Astrocyte (in vitro differentiated cells and primary cell): ENCODE results near the gene KPNA4. TPM values are rescaled to one million over a fixed set of nuclear protein-coding genes. Genes with fewer than 3 reads are reported as not detected.

ENCODE experiments used
- DNase-seq: peaks from one replicate; pipeline ENCODE4 v3.0.0-alpha.2; 2010; ENCODE audit warnings: low read depth
- FAIRE-seq: peaks from 2 replicates; lab custom pipeline; 2011; peaks lifted over from hg19 to GRCh38; lab: Jason Lieb, UNC
- H2AFZ ChIP-seq: 2 replicates; pipeline ENCODE4 v1.6.0; 2012; ENCODE audit warnings: low read depth, low read length, inconsistent platforms
- H3K27ac ChIP-seq: 2 replicates; pipeline ENCODE4 v1.5.1; 2011; ENCODE audit warnings: low read depth, low read length, inconsistent platforms
- H3K27me3 ChIP-seq: 2 replicates; pipeline ENCODE4 v1.6.0; 2011; ENCODE audit warnings: low read length, inconsistent platforms; ENCODE audit not compliant: insufficient read depth
- H3K36me3 ChIP-seq: 2 replicates; pipeline ENCODE4 v1.5.1; 2011; ENCODE audit warnings: low read length, inconsistent platforms; ENCODE audit not compliant: insufficient read depth
- H3K4me1 ChIP-seq: 2 replicates; pipeline ENCODE4 v1.5.1; 2011; ENCODE audit warnings: low read length, inconsistent platforms; ENCODE audit not compliant: insufficient read depth
- H3K4me2 ChIP-seq: 2 replicates; pipeline ENCODE4 v1.6.0; 2012; ENCODE audit warnings: low read length, inconsistent platforms
- H3K4me3 ChIP-seq: 2 replicates; pipeline ENCODE4 v1.5.1; 2011; ENCODE audit warnings: low read depth, mild to moderate bottlenecking, low read length, inconsistent platforms; ENCODE audit not compliant: insufficient read depth
- H3K79me2 ChIP-seq: 2 replicates; pipeline ENCODE4 v1.6.0; 2012; ENCODE audit warnings: mild to moderate bottlenecking, low read length, inconsistent platforms; ENCODE audit not compliant: insufficient read depth
- H3K9ac ChIP-seq: 2 replicates; pipeline ENCODE4 v1.6.0; 2012; ENCODE audit warnings: mild to moderate bottlenecking, low read length, inconsistent platforms
- H3K9me3 ChIP-seq: 2 replicates; pipeline ENCODE4 v1.5.1; 2012; ENCODE audit warnings: low read depth, mild to moderate bottlenecking, low read length, inconsistent platforms; ENCODE audit not compliant: insufficient read depth
- H4K20me1 ChIP-seq: 2 replicates; pipeline ENCODE4 v1.6.0; 2012; ENCODE audit warnings: low read length, inconsistent platforms; ENCODE audit not compliant: insufficient read depth
- H3K27ac Mint-ChIP-seq: one replicate; pipeline ENCODE4 v1.8.0; 2021; ENCODE audit warnings: mild to moderate bottlenecking, mixed read lengths; ENCODE audit not compliant: unreplicated experiment
- H3K27me3 Mint-ChIP-seq: one replicate; pipeline ENCODE4 v1.8.0; 2021; ENCODE audit warnings: low read depth, mixed read lengths; ENCODE audit not compliant: unreplicated experiment
- H3K36me3 Mint-ChIP-seq: one replicate; pipeline ENCODE4 v1.8.0; 2021; ENCODE audit warnings: low read depth, mixed read lengths; ENCODE audit not compliant: unreplicated experiment
- H3K4me1 Mint-ChIP-seq: one replicate; pipeline ENCODE4 v1.8.0; 2021; ENCODE audit warnings: low read depth, mixed read lengths; ENCODE audit not compliant: unreplicated experiment
- H3K4me3 Mint-ChIP-seq: one replicate; pipeline ENCODE4 v1.8.0; 2021; ENCODE audit warnings: mild to moderate bottlenecking, moderate library complexity, mixed read lengths; ENCODE audit not compliant: unreplicated experiment
- H3K9me3 Mint-ChIP-seq: one replicate; pipeline ENCODE4 v1.8.0; 2021; ENCODE audit warnings: mild to moderate bottlenecking, mixed read lengths; ENCODE audit not compliant: unreplicated experiment
- CTCF ChIP-seq: IDR thresholded peaks from 2 replicates; pipeline ENCODE4 v1.5.1; 2011; ENCODE audit warnings: low read depth, mild to moderate bottlenecking, inconsistent platforms, low read length, moderate library complexity; ENCODE audit not compliant: insufficient read depth
- EZH2 ChIP-seq: IDR thresholded peaks from 2 replicates; pipeline ENCODE4 v1.6.1; 2012; ENCODE audit warnings: mild to moderate bottlenecking, low read length, inconsistent platforms; ENCODE audit not compliant: insufficient read depth
- total RNA-seq: library from RNA; stranded (reverse); gene quantifications from 2 replicates; pipeline ENCODE4 v1.2.1, GENCODE V29; 2021

The KPNA4 gene
- total RNA-seq, 1 donor from 2014 or later: 105 TPM

- Histone ChIP-seq H4K20me1 (peaks cover 7% of the 10 kb centered on the region), H3K9me3 (no peaks in the 10 kb centered on the region), H2AFZ (peak overlapping the region; percentile 82), H3K79me2 (peaks cover 53% of the 10 kb centered on the region), H3K4me1 (peaks cover 14% of the 10 kb centered on the region), H3K4me2 (peak overlapping the region; percentile 91), H3K27ac (peak overlapping the region; percentile 90), H3K4me3 (peak overlapping the region; percentile 93), H3K36me3 (peaks cover 6% of the 10 kb centered on the region), H3K27me3 (no peaks in the 10 kb centered on the region), H3K9ac (peak overlapping the region; percentile 90)
- Mint-ChIP-seq H3K27me3 (no peaks in the 10 kb centered on the region), H3K9me3 (peaks cover 3% of the 10 kb centered on the region), H3K36me3 (peaks cover 8% of the 10 kb centered on the region), H3K4me1 (peaks cover 16% of the 10 kb centered on the region), H3K4me3 (peak overlapping the region; percentile 96), H3K27ac (peak overlapping the region; percentile 96)
- FAIRE-seq (no peak), DNase-seq (peak; percentile 27)
- no peak for TF ChIP-seq CTCF
- TF ChIP-seq EZH2: no peak
Measured at GRCh38 chr3:160448845-160449635, 116.3 kb downstream of the KPNA4 start.

- Histone ChIP-seq H3K27ac (peak overlapping the region; percentile 29), H3K4me3 (peak overlapping the region; percentile 93), H3K79me2 (peaks cover 68% of the 10 kb centered on the region), H3K9me3 (no peaks in the 10 kb centered on the region), H3K4me1 (peaks cover 14% of the 10 kb centered on the region), H2AFZ (no peak overlapping the region), H4K20me1 (peaks cover 7% of the 10 kb centered on the region), H3K27me3 (no peaks in the 10 kb centered on the region), H3K9ac (peak overlapping the region; percentile 44), H3K4me2 (peak overlapping the region; percentile 91), H3K36me3 (peaks cover 9% of the 10 kb centered on the region)
- no peak for FAIRE-seq
- Mint-ChIP-seq H3K36me3 (peaks cover 13% of the 10 kb centered on the region), H3K27ac (peak overlapping the region; percentile 26), H3K4me3 (peak overlapping the region; percentile 96), H3K27me3 (no peaks in the 10 kb centered on the region), H3K9me3 (peaks cover 3% of the 10 kb centered on the region), H3K4me1 (peaks cover 18% of the 10 kb centered on the region)
- peak; percentile 36 for DNase-seq
- no peak for TF ChIP-seq CTCF
- no peak for TF ChIP-seq EZH2
Measured at GRCh38 chr3:160447544-160447943, 117.8 kb downstream of the KPNA4 start.
